Lower leg skin (tissue), 3 donors: ENCODE measurements around the gene GLB1L2.

Source experiments
- POLR2A ChIP-seq, 2 donors: fragments of 450-650 bp; IDR thresholded peaks; one replicate each; pipeline ENCODE4 v1.6.1; 2016 to 2017; ENCODE audit warnings: antibody characterized with exemption in 2 of 2, mild to moderate bottlenecking in 1 of 2, moderate library complexity in 1 of 2
- TF ChIP-seq, protein P1 (sequence below), 3 donors: fragments of 450-650 bp; IDR thresholded peaks; one replicate each; pipeline ENCODE4 v1.5.1; 2016; ENCODE audit warnings: antibody characterized with exemption in 3 of 3, mild to moderate bottlenecking in 3 of 3, moderate library complexity in 2 of 3

DNA sequence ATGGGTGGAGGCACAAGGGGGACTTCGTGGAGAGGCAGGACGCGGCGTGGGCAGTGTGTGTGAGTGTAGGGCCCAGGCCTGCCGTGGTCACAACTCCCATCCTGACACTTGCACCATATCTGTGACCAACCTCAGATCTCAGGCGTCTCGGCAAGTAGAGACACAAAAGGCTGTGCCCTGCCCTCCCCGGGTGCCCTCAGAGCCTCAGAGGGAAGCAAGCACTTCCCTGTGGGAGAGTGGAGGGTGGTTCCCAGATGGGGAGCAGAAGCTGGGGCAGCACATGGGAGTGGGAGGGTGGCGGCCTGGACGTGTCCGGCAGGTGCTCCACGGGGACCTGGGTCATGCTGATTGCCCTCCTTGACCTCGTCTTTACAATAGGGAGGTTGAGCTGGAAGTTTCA is 59.9 kb downstream of the GLB1L2 start:
- no peak for TF ChIP-seq POLR2A (IDR thresholded peaks at IDR 0.05)
- TF ChIP-seq, protein P1, sequence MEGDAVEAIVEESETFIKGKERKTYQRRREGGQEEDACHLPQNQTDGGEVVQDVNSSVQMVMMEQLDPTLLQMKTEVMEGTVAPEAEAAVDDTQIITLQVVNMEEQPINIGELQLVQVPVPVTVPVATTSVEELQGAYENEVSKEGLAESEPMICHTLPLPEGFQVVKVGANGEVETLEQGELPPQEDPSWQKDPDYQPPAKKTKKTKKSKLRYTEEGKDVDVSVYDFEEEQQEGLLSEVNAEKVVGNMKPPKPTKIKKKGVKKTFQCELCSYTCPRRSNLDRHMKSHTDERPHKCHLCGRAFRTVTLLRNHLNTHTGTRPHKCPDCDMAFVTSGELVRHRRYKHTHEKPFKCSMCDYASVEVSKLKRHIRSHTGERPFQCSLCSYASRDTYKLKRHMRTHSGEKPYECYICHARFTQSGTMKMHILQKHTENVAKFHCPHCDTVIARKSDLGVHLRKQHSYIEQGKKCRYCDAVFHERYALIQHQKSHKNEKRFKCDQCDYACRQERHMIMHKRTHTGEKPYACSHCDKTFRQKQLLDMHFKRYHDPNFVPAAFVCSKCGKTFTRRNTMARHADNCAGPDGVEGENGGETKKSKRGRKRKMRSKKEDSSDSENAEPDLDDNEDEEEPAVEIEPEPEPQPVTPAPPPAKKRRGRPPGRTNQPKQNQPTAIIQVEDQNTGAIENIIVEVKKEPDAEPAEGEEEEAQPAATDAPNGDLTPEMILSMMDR (IDR thresholded peaks at IDR 0.05), result no peak
